SKM-1 treated with dmso at 0.1 percent for 144 hours (cell line): ENCODE results near the gene RAP1B.

Experiments used
- DNase-seq: peaks from one replicate; lab custom pipeline; 2025; ENCODE audit not compliant: unreplicated experiment; lab: John Stamatoyannopoulos, UW

Gene RAP1B

DNA sequence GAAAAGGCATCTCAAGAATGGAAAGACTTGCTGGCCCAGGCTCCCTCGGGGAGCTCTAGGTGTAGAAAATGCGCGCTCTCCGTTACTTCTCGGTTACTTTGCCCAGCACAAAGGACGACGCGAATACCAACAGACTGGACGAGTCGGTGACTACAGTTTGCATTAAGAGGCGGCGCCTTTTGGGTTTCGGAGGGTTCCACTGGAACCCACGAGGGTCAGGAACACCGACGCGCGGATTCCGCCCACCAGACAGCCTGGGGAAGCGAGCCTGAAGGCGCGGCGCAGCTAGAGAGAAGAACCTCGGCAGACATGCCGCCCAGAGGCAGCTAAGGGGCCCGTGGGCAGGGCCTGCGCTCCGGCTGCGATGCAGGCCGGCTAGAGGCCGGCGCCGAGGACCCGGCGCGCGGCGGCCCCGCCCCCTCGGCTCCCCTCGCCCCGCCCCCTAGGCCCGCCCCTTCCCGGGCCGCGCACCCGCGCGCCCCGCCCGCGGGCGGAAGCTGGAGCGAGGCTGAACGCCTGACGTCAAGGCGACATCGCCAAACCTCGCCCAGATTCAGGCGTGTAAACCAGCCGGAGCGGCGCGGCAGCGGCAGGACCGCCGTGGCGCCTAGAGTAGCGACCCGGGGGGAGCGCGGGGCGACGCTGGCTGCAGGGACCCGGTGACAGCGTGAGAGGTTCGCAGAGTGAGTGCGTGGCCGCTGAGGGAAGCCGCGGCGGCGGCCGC is at the start of gene RAP1B:
RAP1B (plus strand) TSS at position 530 of the 724 bp plus-strand sequence. CDS start 37,826 bp downstream, outside the sequence.
- peak; percentile 47 for DNase-seq

DNA sequence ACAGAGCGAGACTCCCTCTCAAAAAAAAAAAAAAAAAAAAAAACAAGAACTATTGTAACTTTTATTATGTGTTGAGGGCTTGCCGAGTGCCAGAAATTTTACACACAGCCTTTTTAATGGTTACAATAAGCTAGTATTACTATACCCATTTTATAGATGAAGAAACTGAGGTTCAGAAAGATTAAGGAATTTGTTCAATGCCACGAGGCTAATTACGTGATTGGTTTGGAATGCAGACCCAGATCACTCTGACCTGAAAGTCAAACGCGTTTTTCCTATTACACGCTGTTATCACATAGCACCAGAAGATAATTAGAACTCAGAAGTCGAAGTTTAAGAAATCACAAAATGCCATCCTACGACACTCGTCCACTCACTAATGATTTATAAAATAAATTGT is 48.9 kb upstream of the RAP1B start:
- no peak for DNase-seq

DNA sequence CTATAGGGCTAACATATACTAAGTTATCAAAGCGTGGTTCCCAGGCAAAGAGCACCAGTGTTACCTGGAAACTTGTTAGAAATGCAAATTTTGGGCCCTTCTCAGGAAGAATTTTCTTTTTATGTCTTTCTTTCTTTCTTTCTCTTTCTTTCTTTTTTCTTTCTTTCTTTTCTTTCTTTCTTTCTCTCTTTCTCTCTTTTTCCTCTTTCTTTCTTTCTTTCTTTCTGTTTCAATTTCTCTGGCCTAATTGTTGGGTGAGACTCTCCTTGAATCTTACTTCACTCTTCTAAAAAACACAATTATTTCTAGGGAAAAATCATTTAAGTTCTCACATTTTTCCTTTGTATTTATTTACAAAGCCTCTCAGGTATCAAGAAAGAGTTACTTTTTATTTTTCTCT is 46.5 kb upstream of the RAP1B start:
- DNase-seq, result no peak

DNA sequence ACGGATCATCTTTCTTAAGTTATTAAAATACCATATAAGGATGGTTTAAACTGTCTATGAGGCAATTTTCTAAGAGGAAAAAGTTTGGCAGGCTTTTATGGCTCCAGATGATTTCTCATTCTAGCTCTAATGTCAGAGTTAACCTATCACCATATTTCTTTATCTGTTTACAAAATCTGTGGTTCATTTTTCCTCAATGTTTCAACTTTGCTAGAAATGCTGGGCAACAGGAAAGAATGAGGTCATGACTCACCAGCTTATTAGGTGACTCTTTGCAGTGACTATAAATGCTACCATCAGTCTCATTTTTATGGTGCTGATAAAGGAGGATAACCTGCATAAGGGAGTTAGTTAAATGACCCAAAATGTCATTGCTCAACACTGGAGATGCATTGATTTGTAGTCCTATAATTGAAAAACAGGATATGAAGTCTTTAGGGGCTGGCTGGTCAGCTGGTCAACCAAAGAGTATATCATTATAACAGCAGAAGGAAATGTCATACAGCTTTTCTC is 45.3 kb upstream of the RAP1B start:
- no peak for DNase-seq

DNA sequence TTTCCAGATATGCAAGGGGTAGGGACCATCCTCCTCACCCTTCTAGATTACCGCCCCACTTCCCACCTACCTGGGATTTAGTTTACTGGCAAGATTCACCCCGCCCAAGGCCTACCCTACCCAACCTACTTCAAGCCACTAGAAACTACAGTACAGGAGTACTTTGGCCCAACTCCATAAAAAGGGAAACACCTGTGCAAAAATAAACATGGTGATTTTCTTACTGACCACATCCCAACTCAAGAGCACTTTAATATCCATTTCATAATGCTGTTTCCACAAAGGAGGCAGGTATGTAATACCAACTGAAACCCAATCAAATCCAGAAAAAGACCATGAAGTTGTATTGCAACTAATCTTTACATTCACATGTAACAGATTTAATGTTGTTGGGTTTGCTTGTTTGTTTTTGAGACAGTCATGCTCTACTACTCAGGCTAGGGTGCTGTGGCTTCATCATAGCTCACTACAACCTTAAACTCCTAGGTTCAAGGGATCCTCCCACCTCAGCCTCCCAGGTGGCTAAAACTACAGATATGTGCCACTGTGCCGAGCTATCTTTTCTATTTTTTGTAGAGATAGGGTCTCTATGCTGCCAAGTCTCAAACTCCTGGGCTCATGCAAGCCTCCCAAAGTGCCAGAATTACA is 41.7 kb upstream of the RAP1B start:
- DNase-seq, result no peak

DNA sequence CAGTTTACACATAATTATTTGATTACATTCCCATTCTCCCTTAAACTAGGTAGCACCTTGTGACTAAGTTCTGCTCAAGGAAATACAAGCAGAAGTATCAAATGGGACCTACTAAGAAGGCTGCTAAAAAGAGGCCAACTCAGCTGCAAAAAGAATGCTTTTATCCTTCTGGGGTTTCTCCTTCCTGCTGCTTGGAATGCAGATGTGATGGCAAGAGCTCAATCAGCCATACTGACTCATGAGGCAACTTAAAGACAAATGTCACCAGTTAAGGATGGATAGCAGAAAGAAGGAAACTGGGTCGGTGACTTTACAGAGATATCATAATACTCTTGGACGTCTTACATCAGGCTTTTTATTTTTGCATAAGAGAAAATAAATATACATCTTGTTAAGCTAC is 38.0 kb upstream of the RAP1B start:
- no peak for DNase-seq

DNA sequence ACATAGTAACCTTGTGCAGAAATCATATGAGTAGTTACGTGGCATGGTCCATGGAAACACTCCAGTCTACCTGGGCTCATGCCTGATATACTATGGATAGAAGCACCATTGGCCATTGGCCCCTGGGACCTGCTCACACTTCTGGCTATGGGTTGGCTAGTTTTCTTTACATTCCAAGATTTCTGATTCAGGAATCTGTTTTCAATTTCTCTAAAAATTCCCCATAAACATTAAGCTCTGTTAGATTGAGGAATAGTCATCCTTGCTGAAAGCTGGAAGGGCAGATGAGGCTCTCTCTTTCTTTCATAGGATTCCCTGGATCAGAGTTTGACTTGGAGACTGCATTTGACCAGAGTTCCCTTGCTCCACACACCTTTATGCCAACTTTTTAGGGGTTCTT is 37.3 kb upstream of the RAP1B start:
- no peak for DNase-seq

DNA sequence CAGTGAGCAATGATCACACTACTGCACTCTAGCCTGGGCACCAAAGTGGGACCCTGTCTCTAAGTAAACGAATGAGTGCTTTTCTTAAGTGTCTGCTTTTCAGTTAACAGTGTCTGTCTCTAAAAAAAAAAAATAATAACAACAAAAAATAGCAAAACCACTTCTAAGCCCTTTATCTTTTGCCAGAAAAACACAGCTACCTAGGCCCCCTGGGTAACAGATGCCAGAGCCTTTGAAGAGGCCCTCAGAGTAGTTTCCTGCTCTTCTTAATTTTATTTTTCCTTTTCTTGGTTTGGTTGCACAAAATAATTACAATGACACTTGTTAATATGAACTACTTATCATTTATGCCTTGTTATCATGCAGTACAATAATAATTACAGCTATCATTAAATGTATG is 32.8 kb upstream of the RAP1B start:
- no peak for DNase-seq

DNA sequence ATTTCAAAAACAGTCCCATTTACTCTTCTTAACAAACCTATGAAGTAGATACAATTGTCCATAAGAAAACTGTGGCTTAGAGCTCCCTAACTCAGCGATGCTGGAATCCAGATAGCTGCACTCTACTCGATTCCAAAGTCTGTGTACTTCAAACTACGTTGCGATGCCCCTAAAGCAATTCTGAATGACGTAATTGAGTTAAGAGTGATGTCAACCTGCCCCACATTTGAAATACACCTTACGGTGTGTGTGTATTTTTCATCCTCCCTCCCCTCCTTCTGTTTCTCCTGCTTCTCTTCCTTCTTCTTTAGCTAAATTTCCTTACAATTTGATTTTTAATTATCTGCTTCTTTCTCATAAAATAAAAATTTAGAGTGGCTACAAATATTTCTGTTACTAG is 31.9 kb upstream of the RAP1B start:
- DNase-seq, result no peak

DNA sequence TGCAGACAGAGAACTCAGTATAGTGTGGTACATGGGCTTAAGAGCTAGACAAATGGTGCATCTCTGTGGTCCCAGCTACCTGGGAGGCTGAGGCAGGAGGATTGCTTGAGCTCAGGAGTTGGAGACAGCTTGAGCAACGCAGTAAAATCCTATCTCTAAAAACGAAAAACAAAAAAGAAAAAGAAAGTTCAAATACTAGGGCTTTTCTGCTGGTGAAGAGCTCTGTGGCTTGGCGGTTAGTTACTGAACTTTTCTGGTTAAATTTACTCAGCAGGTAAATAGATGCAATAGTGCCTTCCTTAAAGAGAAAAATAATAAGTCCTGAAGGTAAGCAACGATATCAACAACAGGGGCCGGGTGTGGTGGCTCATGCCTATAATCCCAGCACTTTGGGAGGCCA is 31.4 kb upstream of the RAP1B start:
- DNase-seq, result no peak

DNA sequence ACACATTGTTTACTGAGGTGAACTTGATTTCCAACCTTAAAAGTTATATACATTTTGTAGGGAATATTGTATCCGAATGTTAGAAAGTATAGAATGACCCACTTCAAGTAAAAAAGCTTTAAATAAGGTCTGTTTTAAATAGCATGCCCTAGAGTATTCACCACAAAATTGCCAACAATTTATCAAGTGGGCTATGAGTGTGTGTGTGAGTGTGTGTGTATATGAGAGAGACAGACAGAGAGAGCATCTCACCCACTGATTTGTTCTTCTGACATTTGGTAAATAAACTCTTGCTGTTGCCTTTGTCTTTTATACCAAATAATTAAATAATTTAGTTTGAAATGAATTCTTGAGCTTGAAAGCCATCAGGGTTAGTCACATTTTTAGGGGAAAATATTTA is 29.8 kb upstream of the RAP1B start:
- DNase-seq, result no peak

DNA sequence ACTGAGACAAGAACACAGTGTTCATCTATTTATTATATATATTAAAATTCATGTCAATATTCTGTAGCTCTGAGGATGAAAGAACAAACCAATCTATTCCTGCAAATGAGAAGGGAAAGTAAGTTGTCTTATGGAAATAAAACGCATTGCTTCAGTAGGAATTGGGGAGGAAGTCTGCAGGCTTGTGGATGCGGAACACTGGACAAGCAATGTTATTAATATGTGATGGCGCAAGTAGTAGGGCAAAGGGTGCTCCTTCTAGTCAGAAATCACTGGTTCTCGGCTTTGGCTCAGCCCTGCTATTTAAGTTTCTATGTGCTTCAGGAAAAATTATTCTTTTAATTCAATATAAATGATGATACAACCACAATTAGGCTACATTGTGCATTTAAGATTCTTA is 28.8 kb upstream of the RAP1B start:
- DNase-seq, result no peak

DNA sequence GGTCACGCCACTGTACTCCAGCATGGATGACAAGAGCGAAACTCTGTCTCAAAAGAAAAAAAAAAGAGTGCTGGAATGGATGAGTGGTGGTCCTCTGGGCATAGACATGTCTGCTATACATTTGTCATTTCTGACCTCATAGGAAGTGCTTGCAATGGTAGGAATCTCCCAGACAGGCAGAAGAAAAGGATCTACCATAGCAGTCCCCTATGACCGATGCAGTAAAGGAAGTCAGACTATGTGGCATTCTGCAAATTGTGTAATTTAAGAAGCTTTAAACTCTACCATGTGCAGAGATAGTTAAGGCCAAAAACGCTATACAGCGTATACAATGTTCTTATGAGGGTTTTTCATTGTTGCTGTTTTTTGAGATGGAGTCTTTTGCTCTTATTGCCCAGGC is 24.7 kb upstream of the RAP1B start:
- no peak for DNase-seq

DNA sequence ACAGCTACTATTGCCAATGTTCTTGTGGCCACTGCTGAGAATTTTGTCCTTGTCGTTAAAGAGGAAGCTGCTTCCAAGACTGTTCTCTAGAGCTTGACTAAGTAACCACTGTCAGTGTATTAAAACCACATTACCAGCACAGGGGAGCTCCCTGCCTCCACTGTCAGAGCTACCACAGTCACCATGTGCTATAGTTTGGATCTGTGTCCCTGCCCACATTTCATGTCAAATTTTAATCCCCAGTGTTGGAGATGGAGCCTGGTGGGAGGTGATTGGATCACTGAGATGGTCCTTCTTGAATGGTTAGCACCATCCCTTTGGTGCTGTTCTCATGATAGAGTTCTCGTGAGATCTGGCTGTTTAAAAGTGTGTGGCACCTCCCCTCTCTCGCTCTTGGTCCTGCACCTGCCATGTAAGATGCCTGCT is 23.2 kb upstream of the RAP1B start:
- peak; percentile 74 for DNase-seq

DNA sequence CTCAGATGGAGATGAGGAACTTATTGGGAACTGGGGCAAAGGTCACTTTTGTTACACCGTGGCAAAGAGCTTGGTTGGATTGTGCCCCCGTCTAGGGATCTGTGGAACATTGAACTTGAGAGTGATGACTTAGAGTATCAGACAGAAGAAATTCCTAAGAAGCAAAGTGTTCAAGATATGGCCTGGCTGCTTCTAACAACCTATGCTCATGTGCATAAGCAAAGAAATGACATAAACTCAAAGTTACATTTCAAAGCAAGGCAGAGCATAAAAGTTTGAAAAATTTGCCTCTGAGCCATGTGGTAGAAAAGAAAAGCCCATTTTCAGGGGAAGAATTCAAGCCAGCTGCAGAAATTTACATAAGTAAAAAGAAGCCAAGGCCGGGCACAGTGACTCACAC is 21.5 kb upstream of the RAP1B start:
- no peak for DNase-seq

DNA sequence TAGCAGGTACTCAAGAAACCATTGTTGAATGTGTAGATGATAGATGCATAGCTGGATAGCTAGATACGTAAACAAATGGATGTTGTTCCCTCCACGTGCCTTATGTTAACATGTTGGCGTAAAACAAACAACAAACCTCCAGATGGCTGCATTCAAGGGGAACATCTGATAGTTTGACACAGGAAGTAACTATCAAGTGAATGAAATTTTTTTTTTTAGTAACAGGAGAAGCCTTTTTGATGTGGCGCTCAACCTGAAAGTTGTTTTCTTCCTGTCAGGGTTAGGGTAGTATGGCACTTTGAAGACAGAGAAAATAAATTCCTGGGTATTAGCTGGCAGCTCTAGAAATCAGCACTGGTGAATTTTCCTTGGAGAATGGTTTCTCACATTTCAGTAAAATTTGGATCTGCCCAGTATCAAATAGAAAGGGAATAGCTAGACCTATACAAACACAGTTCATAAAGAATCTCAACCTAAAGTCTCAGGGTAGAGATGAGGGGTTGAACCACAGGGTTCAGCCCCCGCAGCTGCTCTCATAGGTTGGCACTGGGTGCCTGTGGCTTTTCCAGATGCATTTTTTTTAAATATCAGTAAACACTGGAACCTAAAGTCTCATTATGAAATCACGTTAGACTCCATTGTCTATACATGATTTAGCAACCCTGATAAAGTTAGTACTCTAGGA is 18.8 kb upstream of the RAP1B start:
- no peak for DNase-seq

DNA sequence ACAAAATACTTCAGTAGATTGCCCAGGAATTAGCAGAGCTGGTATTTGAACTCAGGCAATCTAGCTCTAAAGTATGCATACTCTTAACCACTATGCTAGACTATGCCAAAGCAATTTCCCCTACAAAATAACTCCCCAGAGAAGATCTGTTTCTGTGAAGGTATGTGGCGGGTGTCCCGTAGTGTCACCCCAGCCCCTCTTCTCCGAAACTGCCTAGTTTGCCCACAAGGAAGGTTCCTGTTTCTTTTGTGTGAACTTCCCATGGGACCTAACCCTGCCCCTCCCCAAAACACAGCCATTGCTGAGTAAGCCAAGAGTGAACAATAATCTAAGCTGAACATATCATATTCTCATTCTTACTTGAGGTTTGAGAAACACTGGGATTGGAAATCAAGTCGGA is 15.5 kb upstream of the RAP1B start:
- DNase-seq, result no peak

DNA sequence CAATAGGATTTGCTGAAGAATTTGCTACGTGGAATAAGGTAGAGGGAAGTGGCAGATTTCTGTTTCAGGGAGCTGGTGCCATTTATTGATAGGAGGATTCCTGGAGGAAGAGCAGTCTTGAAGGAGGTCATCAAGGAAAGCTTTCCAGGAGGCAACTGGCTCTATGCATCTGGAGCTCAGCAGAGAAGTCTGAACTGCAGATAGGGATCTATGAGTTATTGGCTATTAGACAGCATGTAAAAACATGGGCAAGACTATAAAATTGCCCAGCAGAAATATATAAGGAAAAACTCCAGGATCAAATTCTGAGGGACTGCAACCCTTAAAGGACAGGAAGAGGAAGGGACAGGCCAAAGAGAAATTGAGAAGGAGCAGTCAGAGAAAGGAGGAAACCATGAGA is 8.9 kb upstream of the RAP1B start:
- no peak for DNase-seq

DNA sequence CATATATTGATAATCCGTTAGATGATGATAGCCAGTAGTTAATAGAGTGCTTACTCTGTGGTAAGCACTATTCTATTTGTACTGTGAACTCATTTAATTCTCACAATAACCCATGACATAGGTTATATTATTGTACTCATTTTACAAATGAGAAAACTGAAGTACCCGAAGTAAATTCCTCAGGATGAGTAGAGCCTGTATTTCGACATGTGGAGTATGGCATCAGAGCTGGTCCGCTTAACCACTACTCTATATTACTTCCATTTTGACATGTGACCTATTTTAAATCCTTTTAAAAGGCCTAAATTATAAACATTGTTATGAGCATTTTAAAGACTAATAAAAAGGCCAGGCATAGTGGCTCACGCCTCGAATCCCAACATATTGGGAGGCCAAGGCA is 8.0 kb upstream of the RAP1B start:
- DNase-seq, result no peak

DNA sequence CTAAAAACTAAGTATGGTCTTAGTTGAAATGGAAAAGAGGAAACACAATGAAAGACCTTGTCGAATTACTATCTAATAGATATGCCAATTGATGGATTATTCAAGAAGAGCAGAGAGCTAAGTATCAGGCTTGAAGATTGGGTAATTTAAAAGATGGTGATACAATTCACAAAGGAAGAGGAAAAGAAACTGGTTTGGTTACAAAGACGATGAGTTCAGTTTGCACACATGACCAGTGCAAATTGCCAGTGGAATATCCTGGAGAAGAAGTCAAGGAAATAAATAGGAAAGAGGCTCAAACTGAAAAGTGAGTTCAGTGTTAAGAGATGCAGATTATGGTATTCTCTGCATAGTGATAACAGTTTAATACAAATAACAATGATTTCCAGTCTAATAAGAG is 2.5 kb upstream of the RAP1B start:
- DNase-seq, result no peak

DNA sequence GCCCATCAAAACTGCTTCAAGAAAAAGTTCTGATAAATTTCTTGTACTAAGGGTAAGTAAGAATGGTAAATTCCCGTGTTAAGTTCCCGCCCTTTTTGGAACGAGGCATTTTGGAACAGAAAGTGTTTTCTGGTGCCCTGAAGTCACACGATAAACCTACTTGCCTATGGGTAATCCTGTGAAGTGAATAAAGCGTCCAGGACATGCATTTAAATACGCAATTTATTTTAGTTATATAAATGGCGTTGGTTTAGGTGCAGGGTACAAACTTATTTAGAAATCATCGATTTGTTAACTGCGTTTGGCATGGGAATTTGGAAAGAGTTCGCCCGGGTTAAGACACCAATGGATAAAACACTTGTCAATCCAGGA is 715 bp upstream of the RAP1B start:
- no peak for DNase-seq

DNA sequence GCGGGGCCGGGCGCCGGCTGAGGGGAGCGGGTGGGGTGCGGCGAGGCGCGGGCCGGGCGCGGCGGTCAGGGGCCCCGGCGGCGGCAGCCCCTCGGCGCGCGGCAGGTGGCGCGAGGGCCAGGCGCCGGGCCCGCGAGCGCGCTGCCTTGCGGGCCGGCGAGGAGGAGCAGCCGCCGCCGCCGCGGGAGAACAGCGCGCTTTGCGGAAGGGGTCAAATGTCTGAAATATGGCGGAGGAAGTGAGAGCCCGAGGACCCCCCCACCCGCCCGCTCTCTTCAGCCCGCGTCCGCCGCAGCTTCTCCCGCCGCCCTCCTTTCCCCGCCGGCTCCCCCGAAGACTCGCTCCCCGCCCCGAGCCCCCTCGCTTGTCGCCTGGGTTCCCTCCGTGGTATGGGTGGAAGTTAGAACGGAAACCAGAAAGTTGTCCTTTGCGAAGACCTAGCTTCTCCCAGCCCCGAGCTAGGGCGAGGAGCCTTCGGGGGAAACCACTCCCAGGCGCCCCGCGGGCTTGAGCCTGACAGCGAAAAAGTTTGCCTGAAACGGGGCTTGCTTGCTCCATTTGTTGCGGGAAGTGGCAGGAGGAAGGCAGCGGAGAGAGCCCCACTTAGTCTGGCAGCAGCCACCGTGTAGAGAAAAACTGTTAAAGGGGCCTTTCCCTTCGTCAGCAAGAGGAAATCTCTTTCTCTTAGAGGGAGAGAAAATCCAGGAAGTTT is 551 bp downstream of the RAP1B start:
- DNase-seq, result no peak
